IMR-90 (cell line): ENCODE measurements around the gene PTPRG. TPM values are rescaled to one million over a fixed set of nuclear protein-coding genes. Genes with fewer than 3 reads are reported as not detected.

Experiments
- ATAC-seq: fragments of 200-7000 bp; cut with Tn5 transposase; 2 replicates; pipeline ENCODE4 v1.9.1; 2020; ENCODE audit warnings: low read depth, mild to moderate bottlenecking, moderate library complexity
- BruUV-seq: library from RNA; stranded (reverse); fragments of 400-500 nt; replicated peaks from 2 replicates; lab custom pipeline; 2021; lab: Mats Ljungman, UMichigan
- CTCF ChIA-PET: fragments of 300-600 bp; formaldehyde crosslinking; extraction: SDS; loops from one replicate; lab custom pipeline; 2021; ENCODE audit warnings: antibody characterized with exemption; lab: Yijun Ruan, JAX
- POLR2A ChIA-PET: fragments of 300-600 bp; sonication (Branson Sonifier 250); formaldehyde crosslinking; loops from one replicate; lab custom pipeline; 2022; ENCODE audit warnings: antibody characterized with exemption; ENCODE audit not compliant: unreplicated experiment; lab: Charles Lee
- DNase-seq: peaks from one replicate; pipeline ENCODE4 v3.0.0; 2013
- H2AFZ ChIP-seq: replicated peaks from 2 replicates; pipeline ENCODE3; 2013; ENCODE audit warnings: low read length, mild to moderate bottlenecking; ENCODE audit not compliant: poor library complexity
- H2AK5ac ChIP-seq: 2 replicates; pipeline ENCODE4 v1.6.1; 2013; ENCODE audit warnings: low read depth, low read length, inconsistent platforms
- H2AK9ac ChIP-seq: replicated peaks from 2 replicates; pipeline ENCODE3; 2013; ENCODE audit warnings: mild to moderate bottlenecking, low read depth, low read length, moderate library complexity; ENCODE audit not compliant: poor library complexity
- H2BK120ac ChIP-seq: 2 replicates; pipeline ENCODE4 v1.6.1; 2013; ENCODE audit warnings: low read depth, low read length, inconsistent platforms
- H2BK15ac ChIP-seq: 3 replicates; pipeline ENCODE4 v1.6.1; 2013; ENCODE audit warnings: low read depth, low read length, inconsistent platforms
- H2BK20ac ChIP-seq: 2 replicates; pipeline ENCODE4 v1.6.1; 2013; ENCODE audit warnings: low read depth, mild to moderate bottlenecking, inconsistent platforms, low read length, moderate library complexity
- H2BK5ac ChIP-seq: 2 replicates; pipeline ENCODE4 v1.6.1; 2013; ENCODE audit warnings: mild to moderate bottlenecking, low read depth, low read length, inconsistent platforms; ENCODE audit not compliant: poor library complexity, severe bottlenecking
- H3K14ac ChIP-seq: replicated peaks from 2 replicates; pipeline ENCODE4 v1.6.1; 2013; ENCODE audit warnings: low read depth, low read length, inconsistent platforms
- H3K18ac ChIP-seq: 2 replicates; pipeline ENCODE4 v1.6.1; 2013; ENCODE audit warnings: low read depth, low read length, control low read depth
- H3K23ac ChIP-seq: 2 replicates; pipeline ENCODE4 v1.6.1; 2013; ENCODE audit warnings: low read depth, low read length, inconsistent platforms
- H3K27ac ChIP-seq: 2 replicates; pipeline ENCODE4 v1.5.1; 2013; ENCODE audit warnings: mild to moderate bottlenecking, control low read depth, low read length; ENCODE audit not compliant: insufficient read depth
- H3K27me3 ChIP-seq: 2 replicates; pipeline ENCODE4 v1.6.1; 2013; ENCODE audit warnings: low read length; ENCODE audit not compliant: control insufficient read depth, insufficient read depth
- H3K36me3 ChIP-seq: 2 replicates; pipeline ENCODE4 v1.6.1; 2013; ENCODE audit warnings: low read length, mixed read lengths; ENCODE audit not compliant: control insufficient read depth, insufficient read depth
- H3K4ac ChIP-seq: 2 replicates; pipeline ENCODE4 v1.6.1; 2013; ENCODE audit warnings: low read depth, low read length, inconsistent platforms
- H3K4me1 ChIP-seq: 2 replicates; pipeline ENCODE4 v1.6.1; 2013; ENCODE audit warnings: low read length, mixed read lengths; ENCODE audit not compliant: control insufficient read depth, insufficient read depth
- H3K4me2 ChIP-seq: 2 replicates; pipeline ENCODE4 v1.6.1; 2013; ENCODE audit warnings: low read depth, mild to moderate bottlenecking, control low read depth, low read length, moderate library complexity
- H3K4me3 ChIP-seq: 2 replicates; pipeline ENCODE4 v1.5.1; 2013; ENCODE audit warnings: low read depth, mild to moderate bottlenecking, control low read depth, low read length, moderate library complexity; ENCODE audit not compliant: insufficient read depth
- H3K56ac ChIP-seq: 2 replicates; pipeline ENCODE4 v1.6.1; 2013; ENCODE audit warnings: low read length, inconsistent platforms; ENCODE audit not compliant: insufficient read depth; ENCODE audit errors: extremely low read depth
- H3K79me1 ChIP-seq, 2 experiments: 2 replicates each; pipeline ENCODE4 v1.6.1; 2013; ENCODE audit warnings: low read length in 2 of 2, inconsistent platforms in 1 of 2, low read depth in 1 of 2
- H3K9ac ChIP-seq: 2 replicates; pipeline ENCODE4 v1.6.1; 2013; ENCODE audit warnings: low read depth, low read length, control low read depth
- H3K9me1 ChIP-seq: 2 replicates; pipeline ENCODE4 v1.6.1; 2013; ENCODE audit warnings: low read length, inconsistent platforms; ENCODE audit not compliant: insufficient read depth
- H3K9me3 ChIP-seq: 2 replicates; pipeline ENCODE4 v1.6.1; 2013; ENCODE audit warnings: low read length; ENCODE audit not compliant: control insufficient read depth, insufficient read depth
- H4K20me1 ChIP-seq: 2 replicates; pipeline ENCODE4 v1.6.1; 2013; ENCODE audit warnings: low read length, inconsistent platforms; ENCODE audit not compliant: insufficient read depth
- H4K5ac ChIP-seq: 2 replicates; pipeline ENCODE4 v1.6.1; 2013; ENCODE audit warnings: mild to moderate bottlenecking, low read depth, low read length, control low read depth
- H4K8ac ChIP-seq, 2 experiments: 2 replicates each; pipeline ENCODE4 v1.6.1; 2013; ENCODE audit warnings: low read depth in 2 of 2, low read length in 2 of 2, control low read depth in 1 of 2, inconsistent platforms in 1 of 2
- H4K91ac ChIP-seq: 2 replicates; pipeline ENCODE4 v1.6.1; 2013; ENCODE audit warnings: low read depth, low read length, inconsistent platforms; ENCODE audit not compliant: insufficient read depth
- BHLHE40 ChIP-seq: fragments of 150-350 bp; IDR thresholded peaks from 2 replicates; pipeline ENCODE4 v1.6.1; 2016; ENCODE audit warnings: mild to moderate bottlenecking, low read depth, low read length
- CEBPB ChIP-seq: IDR thresholded peaks from 2 replicates; pipeline ENCODE4 v1.6.1; 2012; ENCODE audit warnings: low read depth, low read length, improper control_type of control experiment
- CHD1 ChIP-seq: IDR thresholded peaks from 2 replicates; pipeline ENCODE4 v1.6.1; 2012; ENCODE audit warnings: low read depth, low read length, improper control_type of control experiment
- CTCF ChIP-seq: conservative IDR thresholded peaks from 2 replicates; pipeline ENCODE4 v1.5.1; 2012; ENCODE audit warnings: mild to moderate bottlenecking, low read depth, low read length, improper control_type of control experiment
- ELK1 ChIP-seq: fragments of 150-350 bp; IDR thresholded peaks from 2 replicates; pipeline ENCODE4 v1.6.1; 2016; ENCODE audit warnings: low read depth, mild to moderate bottlenecking, low read length, moderate library complexity, borderline replicate concordance
- FOS ChIP-seq: fragments of 150-350 bp; IDR thresholded peaks from 2 replicates; pipeline ENCODE4 v1.6.1; 2016; ENCODE audit warnings: low read depth, low read length
- MAFK ChIP-seq: IDR thresholded peaks from 2 replicates; pipeline ENCODE4 v1.6.1; 2012; ENCODE audit warnings: low read depth, low read length, improper control_type of control experiment
- MAZ ChIP-seq: IDR thresholded peaks from 2 replicates; pipeline ENCODE4 v1.6.1; 2012; ENCODE audit warnings: low read depth, mild to moderate bottlenecking, low read length, improper control_type of control experiment, moderate library complexity, borderline replicate concordance
- MXI1 ChIP-seq: IDR thresholded peaks from 2 replicates; pipeline ENCODE4 v1.6.1; 2012; ENCODE audit warnings: low read depth, mild to moderate bottlenecking, low read length, moderate library complexity, borderline replicate concordance
- NFE2L2 ChIP-seq: fragments of 150-350 bp; IDR thresholded peaks from 2 replicates; pipeline ENCODE4 v1.6.1; 2016; ENCODE audit warnings: low read depth, mild to moderate bottlenecking, low read length
- POLR2A ChIP-seq: IDR thresholded peaks from 2 replicates; pipeline ENCODE4 v1.6.1; 2012; ENCODE audit warnings: mild to moderate bottlenecking, low read depth, low read length
- RAD21 ChIP-seq: IDR thresholded peaks from 2 replicates; pipeline ENCODE4 v1.6.1; 2012; ENCODE audit warnings: low read length, improper control_type of control experiment
- RCOR1 ChIP-seq: IDR thresholded peaks from 2 replicates; pipeline ENCODE4 v1.6.1; 2012; ENCODE audit warnings: mild to moderate bottlenecking, low read length, improper control_type of control experiment; ENCODE audit not compliant: insufficient replicate concordance
- RFX5 ChIP-seq: IDR thresholded peaks from 2 replicates; pipeline ENCODE4 v1.8.0; 2012; ENCODE audit warnings: low read depth, mild to moderate bottlenecking, low read length, moderate library complexity
- SMC3 ChIP-seq: fragments of 150-350 bp; IDR thresholded peaks from 2 replicates; pipeline ENCODE4 v1.6.1; 2016; ENCODE audit warnings: low read depth, mild to moderate bottlenecking, antibody characterized with exemption, low read length, moderate library complexity
- USF2 ChIP-seq: fragments of 150-350 bp; IDR thresholded peaks from 2 replicates; pipeline ENCODE4 v1.6.1; 2017; ENCODE audit warnings: mild to moderate bottlenecking, antibody characterized with exemption, low read length, low read depth
- WGBS, 2 experiments: methylation state at CpG; one replicate each; pipeline versions ENCODE4 v1.1.5 to v1.1.7; 2013; ENCODE audit warnings: missing lambda C conversion rate in 2 of 2; ENCODE audit not compliant: insufficient read length in 1 of 2; ENCODE audit errors: extremely low coverage in 2 of 2; 5-methylcytosine and 5-hydroxymethylcytosine counted together
- dilution Hi-C: fragments of 300-500 bp; cut with HindIII; formaldehyde crosslinking; loops from one replicate; pipeline ENCODE4 v1.14.3; 2018; ENCODE audit warnings: low sequenced_read_pairs; ENCODE audit not compliant: unreplicated experiment
- in situ Hi-C: fragments of 300-500 bp; cut with MboI; formaldehyde crosslinking; loops from 3 replicates; pipeline ENCODE4 v1.14.3; 2019; ENCODE audit warnings: low sequenced_read_pairs, inconsistent platforms, mixed read lengths
- intact Hi-C: fragments of 100-400 bp; cut with micrococcal nuclease; formaldehyde crosslinking; loops from 2 replicates; pipeline ENCODE4 v1.10.0; 2022
- polyA plus RNA-seq, 3 experiments: library from polyadenylated mRNA; depleted of rRNA; stranded (reverse); fragments of >200 nt; gene quantifications; 2 replicates each; pipeline ENCODE4 v1.2.3, GENCODE V29; 2012; ENCODE audit warnings: low replicate concordance in 1 of 3
- total RNA-seq: library from RNA; depleted of rRNA; stranded (reverse); fragments of >200 nt; gene quantifications from 2 replicates; pipeline ENCODE4 v1.2.3, GENCODE V29; 2012

PTPRG gene
- total and polyA plus RNA-seq, 2 of the 4 experiments (the other 2 are of a cell fraction), result 7.7 to 31.0 TPM

- Histone ChIP-seq H3K4me3 (no peak overlapping the region), H3K4me1 (peaks cover 17% of the 10 kb centered on the region)
These were observed 310.8 kb downstream of the PTPRG start for GRCh38 chr3:61872077-61872706.

More at GRCh38 chr3:61872077-61872706, 310.8 kb downstream of the PTPRG start:
- Histone ChIP-seq H2BK15ac (no peak overlapping the region), H4K8ac (no peak overlapping the region), H3K9me1 (peaks cover 6% of the 10 kb centered on the region; the same call in 1 of the 2 replicates), H3K79me1 (peaks cover 16 to 48% of the 10 kb centered on the region in 2 experiments), H2BK20ac (no peak overlapping the region), H2BK120ac (no peak overlapping the region), H3K23ac (no peak overlapping the region), H3K4ac (no peak overlapping the region), H3K18ac (no peak overlapping the region), H3K14ac (no peak overlapping the region), H3K4me2 (no peak overlapping the region), H3K27me3 (no peaks in the 10 kb centered on the region), H2BK5ac (no peak overlapping the region), H2AK9ac (no peak overlapping the region), H3K56ac (no peak overlapping the region), H2AK5ac (no peak overlapping the region), H3K27ac (no peak overlapping the region), H3K36me3 (no peaks in the 10 kb centered on the region), H3K9me3 (no peaks in the 10 kb centered on the region), H3K9ac (no peak overlapping the region), H4K20me1 (peaks cover 10% of the 10 kb centered on the region; the same call in 1 of the 2 replicates), H4K91ac (no peak overlapping the region; the same call in 1 of the 2 replicates), H2AFZ (no peak overlapping the region), H4K5ac (no peak overlapping the region)
- no peak for DNase-seq
- no CpG with 5 or more reads among the region's 5 CpGs for WGBS, 2 experiments
- BruUV-seq, result no TSS peak
- ChIA-PET CTCF (interaction anchor here (0.9 to 1.1 kb wide), 2 partner anchors 60 to 74 kb away, joined by 3 read pairs; no protein-coding TSS in a partner anchor), POLR2A (no interaction called here)
- in situ Hi-C loops, result no loop called here
- intact Hi-C loops, result no loop called here
- dilution Hi-C loops, result no loop called here
- TF ChIP-seq CTCF, result no peak
- no peak for TF ChIP-seq CHD1
- TF ChIP-seq POLR2A, result no peak
- TF ChIP-seq ELK1, result no peak
- TF ChIP-seq CEBPB, result no peak
- no peak for TF ChIP-seq SMC3
- TF ChIP-seq NFE2L2, result no peak
- no peak for TF ChIP-seq FOS
- no peak for TF ChIP-seq RCOR1
- TF ChIP-seq RAD21, result no peak
- no peak for TF ChIP-seq RFX5
- TF ChIP-seq USF2, result no peak
- TF ChIP-seq BHLHE40, result no peak
- TF ChIP-seq MXI1, result no peak
- no peak for TF ChIP-seq MAZ
- no peak for TF ChIP-seq MAFK
- ATAC-seq, result no peak
